Fibroblast of the aortic adventitia (primary cell): Measurements from ENCODE around the gene CD9. TPM values are rescaled to one million over a fixed set of nuclear protein-coding genes. Genes with fewer than 3 reads are reported as not detected.

Experiments
- DNase-seq: peaks from one replicate; pipeline ENCODE4 v3.0.0-alpha.2; 2010; ENCODE audit warnings: low read depth
- H3K4me3 ChIP-seq: 2 replicates; pipeline ENCODE4 v1.5.1; 2011; ENCODE audit warnings: low read depth, mild to moderate bottlenecking, control low read depth, low read length, moderate library complexity
- CTCF ChIP-seq: IDR thresholded peaks from 2 replicates; pipeline ENCODE4 v1.5.1; 2011; ENCODE audit warnings: mild to moderate bottlenecking, low read length, control low read depth, inconsistent platforms; ENCODE audit not compliant: insufficient read depth
- total RNA-seq: library from RNA; depleted of rRNA; stranded (reverse); fragments of >200 nt; gene quantifications from 2 replicates; pipeline ENCODE4 v1.2.3, GENCODE V29; 2012; ENCODE audit warnings: low replicate concordance

The CD9 gene
- total RNA-seq, 1 donor, result 407 TPM

- no peak overlapping the region for H3K4me3 ChIP-seq
- TF ChIP-seq CTCF, result no peak
- no peak for DNase-seq
Measured at GRCh38 chr12:6215120-6215807, 15.1 kb downstream of the CD9 start.

- DNase-seq, result peak; percentile 83
- no peak for TF ChIP-seq CTCF
- no peak overlapping the region for H3K4me3 ChIP-seq
Measured at GRCh38 chr12:6215932-6216494, 15.8 kb downstream of the CD9 start.

GRCh38 chr12:6216581-6216980 lies 16.4 kb downstream of the CD9 start:
- no peak overlapping the region for H3K4me3 ChIP-seq
- no peak for DNase-seq
- no peak for TF ChIP-seq CTCF

- DNase-seq, result no peak
- TF ChIP-seq CTCF, result no peak
- no peak overlapping the region for H3K4me3 ChIP-seq
Measured at GRCh38 chr12:6218347-6218925, 18.2 kb downstream of the CD9 start.

- no peak overlapping the region for H3K4me3 ChIP-seq
- DNase-seq, result no peak
- no peak for TF ChIP-seq CTCF
Measured at GRCh38 chr12:6219980-6220379, 19.8 kb downstream of the CD9 start.

GRCh38 chr12:6221146-6221545 lies 20.9 kb downstream of the CD9 start:
- no peak overlapping the region for H3K4me3 ChIP-seq
- TF ChIP-seq CTCF, result no peak
- DNase-seq, result no peak
